CD4-positive, alpha-beta T cell (primary cell): ENCODE data around the gene SNX11. TPM values are rescaled to one million over a fixed set of nuclear protein-coding genes. Genes with fewer than 3 reads are reported as not detected.
A peak's percentile ranks its signal among the peaks of the same experiment; 100 is the strongest.
"Not testable (repeated sequence)": the region's sequence is repeated elsewhere in the genome, so short reads cannot be mapped to it uniquely, and the experiment has no call there.

Experiments
- ATAC-seq: fragments of 200-7000 bp; cut with Tn5 transposase; one replicate; pipeline ENCODE4 v1.10.0; 2022; ENCODE audit warnings: mild to moderate bottlenecking; ENCODE audit not compliant: poor library complexity
- CTCF ChIA-PET: fragments of 350-600 bp; sonication (Branson Sonifier 250); formaldehyde crosslinking; loops from one replicate; lab custom pipeline; 2021; ENCODE audit warnings: antibody characterized with exemption, inconsistent platforms; lab: Charles Lee
- POLR2A ChIA-PET: fragments of 350-600 bp; sonication (Branson Sonifier 250); formaldehyde crosslinking; loops from one replicate; lab custom pipeline; 2021; ENCODE audit warnings: antibody characterized with exemption, inconsistent platforms; lab: Charles Lee
- DNase-seq, 14 experiments: peaks; one replicate each; pipeline ENCODE4 v3.0.0-alpha.2; 2013 to 2020; ENCODE audit warnings: mixed read lengths in 2 of 14
- H3K27ac ChIP-seq, 2 donors: one replicate each; pipeline versions ENCODE4 v1.5.1 to v1.7.0; 2013; ENCODE audit warnings: low read length in 2 of 2, low read depth in 1 of 2, mild to moderate bottlenecking in 1 of 2
- H3K27me3 ChIP-seq, 2 experiments: 1 replicate in 1 of 2; 2 replicates in 1 of 2; pipeline versions ENCODE4 v1.6.1 to v1.7.0; 2013; ENCODE audit warnings: low read length in 2 of 2, control low read depth in 1 of 2, mild to moderate bottlenecking in 1 of 2, moderate library complexity in 1 of 2; ENCODE audit not compliant: insufficient read depth in 2 of 2, control insufficient read depth in 1 of 2
- H3K36me3 ChIP-seq: one replicate; pipeline ENCODE4 v1.6.1; 2013; ENCODE audit warnings: low read length, control low read depth; ENCODE audit not compliant: insufficient read depth
- H3K4me1 ChIP-seq: one replicate; pipeline ENCODE4 v1.6.1; 2013; ENCODE audit warnings: low read length, control low read depth; ENCODE audit not compliant: insufficient read depth
- H3K4me3 ChIP-seq: one replicate; pipeline ENCODE4 v1.5.1; 2013; ENCODE audit warnings: mild to moderate bottlenecking, low read length, moderate library complexity
- H3K9me3 ChIP-seq, 2 experiments: 1 replicate in 1 of 2; 2 replicates in 1 of 2; pipeline versions ENCODE4 v1.6.1 to v1.7.0; 2013; ENCODE audit warnings: low read length in 2 of 2, mild to moderate bottlenecking in 2 of 2, control low read depth in 1 of 2, moderate library complexity in 1 of 2; ENCODE audit not compliant: control insufficient read depth in 1 of 2, insufficient read depth in 1 of 2
- H3K27ac Mint-ChIP-seq: one replicate; pipeline ENCODE4 v1.8.0; 2020; ENCODE audit warnings: mixed read lengths
- H3K27me3 Mint-ChIP-seq: one replicate; pipeline ENCODE4 v1.8.0; 2021; ENCODE audit warnings: mixed read lengths
- H3K36me3 Mint-ChIP-seq: one replicate; pipeline ENCODE4 v1.8.0; 2021; ENCODE audit warnings: low read depth, mixed read lengths
- H3K4me1 Mint-ChIP-seq: one replicate; pipeline ENCODE4 v1.8.0; 2021; ENCODE audit warnings: low read depth, mixed read lengths
- H3K4me3 Mint-ChIP-seq: one replicate; pipeline ENCODE4 v1.8.0; 2020; ENCODE audit warnings: mild to moderate bottlenecking, mixed read lengths
- H3K9me3 Mint-ChIP-seq: one replicate; pipeline ENCODE4 v1.8.0; 2020; ENCODE audit warnings: mixed read lengths
- intact Hi-C, 2 experiments: fragments of 100-400 bp; cut with DNase I in 1 of 2; cut with micrococcal nuclease in 1 of 2; formaldehyde crosslinking; loops; one replicate each; pipeline versions ENCODE4 v1.15.1 to v1.9.0; 2023 to 2025; cut with DNase I, micrococcal nuclease
- total RNA-seq, 174 experiments: library from RNA in 2 of 174; stranded (reverse) in 2 of 174; gene quantifications; one replicate each; pipeline ENCODE4 v1.2.3 and lab custom pipeline; 2021 to 2026
- TF ChIP-seq, protein P1 (sequence below): fragments of 200-600 bp; IDR thresholded peaks from one replicate; pipeline ENCODE4 v1.8.0; 2022; ENCODE audit warnings: antibody characterized with exemption, mild to moderate bottlenecking

The SNX11 gene
- total RNA-seq, 2 experiments from 2014 or later: 6.8 to 8.7 TPM

- no peaks in the 10 kb centered on the region for H3K9me3 ChIP-seq
- POLR2A ChIA-PET: interaction anchor here (0.6 kb wide), 1 partner anchor 250 kb away, joined by 3 read pairs; no protein-coding TSS in a partner anchor
- no peaks in the 10 kb centered on the region for H3K4me1 ChIP-seq
- Mint-ChIP-seq H3K36me3 (peaks cover 62% of the 10 kb centered on the region), H3K27ac (no peak overlapping the region), H3K4me1 (no peaks in the 10 kb centered on the region), H3K9me3 (no peaks in the 10 kb centered on the region), H3K4me3 (no peak overlapping the region), H3K27me3 (no peaks in the 10 kb centered on the region)
- no peak overlapping the region for H3K27ac ChIP-seq
- TF ChIP-seq, protein P1, sequence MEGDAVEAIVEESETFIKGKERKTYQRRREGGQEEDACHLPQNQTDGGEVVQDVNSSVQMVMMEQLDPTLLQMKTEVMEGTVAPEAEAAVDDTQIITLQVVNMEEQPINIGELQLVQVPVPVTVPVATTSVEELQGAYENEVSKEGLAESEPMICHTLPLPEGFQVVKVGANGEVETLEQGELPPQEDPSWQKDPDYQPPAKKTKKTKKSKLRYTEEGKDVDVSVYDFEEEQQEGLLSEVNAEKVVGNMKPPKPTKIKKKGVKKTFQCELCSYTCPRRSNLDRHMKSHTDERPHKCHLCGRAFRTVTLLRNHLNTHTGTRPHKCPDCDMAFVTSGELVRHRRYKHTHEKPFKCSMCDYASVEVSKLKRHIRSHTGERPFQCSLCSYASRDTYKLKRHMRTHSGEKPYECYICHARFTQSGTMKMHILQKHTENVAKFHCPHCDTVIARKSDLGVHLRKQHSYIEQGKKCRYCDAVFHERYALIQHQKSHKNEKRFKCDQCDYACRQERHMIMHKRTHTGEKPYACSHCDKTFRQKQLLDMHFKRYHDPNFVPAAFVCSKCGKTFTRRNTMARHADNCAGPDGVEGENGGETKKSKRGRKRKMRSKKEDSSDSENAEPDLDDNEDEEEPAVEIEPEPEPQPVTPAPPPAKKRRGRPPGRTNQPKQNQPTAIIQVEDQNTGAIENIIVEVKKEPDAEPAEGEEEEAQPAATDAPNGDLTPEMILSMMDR: no peak
- no peaks in the 10 kb centered on the region for H3K27me3 ChIP-seq
- peak in 1 of 14 experiments; percentile 27 for DNase-seq
- intact Hi-C loops: loop anchor here in 1 of 2 experiments (5.0 kb wide), 1 partner anchor 414 kb away; no protein-coding TSS in a partner anchor
- peaks cover 48% of the 10 kb centered on the region for H3K36me3 ChIP-seq
- no peak overlapping the region for H3K4me3 ChIP-seq
- peak; percentile 51 for ATAC-seq
- CTCF ChIA-PET: interaction anchor here (0.6 to 2.2 kb wide), 5 partner anchors 22 to 48 kb away, joined by 3 to 14 read pairs (median 3); partner anchors contain the start of gene COPZ2
These were observed 39.0 kb upstream of the SNX11 start for GRCh38 chr17:48068491-48068961.

DNA sequence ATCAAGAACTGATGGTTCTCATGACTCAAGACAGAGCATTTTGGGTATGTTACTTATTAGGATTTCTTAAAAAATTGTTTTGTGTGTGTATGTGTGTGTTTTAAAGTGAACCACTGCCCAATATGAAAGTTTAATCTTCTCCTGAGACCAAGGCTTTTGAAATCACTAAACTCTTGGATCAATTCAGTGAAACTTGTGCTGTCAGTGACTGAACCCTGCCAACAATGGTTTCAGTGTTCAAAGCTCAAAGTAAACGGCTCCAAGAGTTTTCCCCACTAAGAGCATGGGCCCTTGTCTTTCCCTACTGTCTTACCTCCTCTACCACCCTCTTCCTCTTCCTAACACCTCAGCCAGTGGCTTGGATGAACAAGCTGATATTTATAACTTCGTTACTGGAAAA, 37.4 kb upstream of the SNX11 start:
- intact Hi-C loops: no loop called here
- H3K9me3 ChIP-seq: no peaks in the 10 kb centered on the region
- H3K27me3 ChIP-seq: no peaks in the 10 kb centered on the region
- no peaks in the 10 kb centered on the region for H3K4me1 ChIP-seq
- no peak for DNase-seq
- ChIA-PET POLR2A (no interaction called here), CTCF (no interaction called here)
- TF ChIP-seq, protein P1: no peak
- no peak overlapping the region for H3K4me3 Mint-ChIP-seq
- H3K27ac Mint-ChIP-seq: no peak overlapping the region
- ATAC-seq: no peak
- H3K4me3 ChIP-seq: no peak overlapping the region
- no peaks in the 10 kb centered on the region for H3K9me3 Mint-ChIP-seq
- peaks cover 49% of the 10 kb centered on the region for H3K36me3 ChIP-seq
- no peak overlapping the region for H3K27ac ChIP-seq
- no peaks in the 10 kb centered on the region for H3K27me3 Mint-ChIP-seq
- H3K4me1 Mint-ChIP-seq: no peaks in the 10 kb centered on the region
- peaks cover 62% of the 10 kb centered on the region for H3K36me3 Mint-ChIP-seq

- Mint-ChIP-seq H3K36me3 (peaks cover 62% of the 10 kb centered on the region), H3K9me3 (no peaks in the 10 kb centered on the region), H3K4me3 (no peak overlapping the region), H3K27ac (peak overlapping the region; percentile 36), H3K4me1 (no peaks in the 10 kb centered on the region), H3K27me3 (no peaks in the 10 kb centered on the region)
- Histone ChIP-seq H3K27ac (no peak overlapping the region), H3K4me3 (no peak overlapping the region), H3K4me1 (no peaks in the 10 kb centered on the region), H3K36me3 (peaks cover 52% of the 10 kb centered on the region), H3K27me3 (no peaks in the 10 kb centered on the region), H3K9me3 (no peaks in the 10 kb centered on the region)
- ChIA-PET POLR2A (no interaction called here), CTCF (interaction anchor here (1.5 to 2.2 kb wide), 2 partner anchors 24 to 46 kb away, joined by 4 to 6 read pairs; no protein-coding TSS in a partner anchor)
- DNase-seq: no peak
- ATAC-seq: no peak
- intact Hi-C loops: no loop called here
- TF ChIP-seq, protein P1: no peak
These were observed 35.9 kb upstream of the SNX11 start for GRCh38 chr17:48071654-48072053.

- H3K4me3 ChIP-seq, H3K4me1 Mint-ChIP-seq, intact Hi-C loops, H3K9me3 Mint-ChIP-seq, H3K4me3 Mint-ChIP-seq, DNase-seq, H3K4me1 ChIP-seq, H3K27me3 ChIP-seq, H3K27ac ChIP-seq, POLR2A ChIA-PET, ATAC-seq, H3K27ac Mint-ChIP-seq, H3K9me3 ChIP-seq, H3K27me3 Mint-ChIP-seq: not testable (repeated sequence)
- peaks cover 60% of the 10 kb centered on the region for H3K36me3 Mint-ChIP-seq
- CTCF ChIA-PET: interaction anchor here (2.2 to 4.0 kb wide), 2 partner anchors 25 to 46 kb away, joined by 6 to 37 read pairs; no protein-coding TSS in a partner anchor
- H3K36me3 ChIP-seq: peaks cover 50% of the 10 kb centered on the region
These were observed 34.8 kb upstream of the SNX11 start for GRCh38 chr17:48072811-48073210.

DNA sequence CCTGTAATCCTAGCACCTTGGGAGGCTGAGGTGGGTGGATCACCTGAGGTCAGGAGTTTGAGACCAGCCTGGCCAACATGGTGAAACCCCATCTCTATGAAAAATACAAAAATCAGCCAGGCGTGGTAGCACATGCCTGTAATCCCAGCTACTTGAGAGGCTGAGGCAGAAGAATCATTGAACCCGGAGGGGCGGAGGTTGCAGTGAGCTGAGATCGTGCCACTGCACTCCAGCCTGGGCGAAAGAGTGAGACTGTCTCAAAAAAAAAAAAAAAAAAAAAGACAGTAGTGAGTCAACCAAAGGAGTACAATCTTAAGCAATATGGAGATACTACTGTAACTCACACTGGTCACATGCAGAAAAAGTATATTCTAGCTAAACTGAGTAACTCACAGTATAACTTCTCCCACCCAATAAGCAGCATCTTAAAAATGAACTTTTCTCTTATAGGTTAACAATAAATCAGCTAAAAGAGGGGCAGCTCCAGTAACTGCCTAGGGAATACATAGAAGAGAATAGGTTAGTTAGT, 33.9 kb upstream of the SNX11 start:
- not testable (repeated sequence) for H3K9me3 Mint-ChIP-seq, H3K4me3 ChIP-seq, H3K27me3 Mint-ChIP-seq, DNase-seq, H3K4me1 Mint-ChIP-seq, H3K4me1 ChIP-seq, H3K27ac ChIP-seq, H3K27ac Mint-ChIP-seq, ATAC-seq, H3K9me3 ChIP-seq, H3K27me3 ChIP-seq, H3K4me3 Mint-ChIP-seq
- peaks cover 45% of the 10 kb centered on the region for H3K36me3 ChIP-seq
- H3K36me3 Mint-ChIP-seq: peaks cover 57% of the 10 kb centered on the region
- POLR2A ChIA-PET: interaction anchor here (0.7 kb wide), 2 partner anchors 24 to 43 kb away, joined by 3 read pairs; no protein-coding TSS in a partner anchor
- CTCF ChIA-PET: interaction anchor here (0.7 to 4.0 kb wide), 8 partner anchors 9 to 563 kb away, joined by 3 to 37 read pairs (median 4); partner anchors contain the start of gene CDK5RAP3
- intact Hi-C loops: loop anchor here (1.0 to 2.0 kb wide), 5 partner anchors 25 to 124 kb away; partner anchors contain the start of genes COPZ2 (in 1 of the 2) and NFE2L1 (in 1 of the 2)
